NAMALWA (cell line): ENCODE data around the gene LZIC.

Source experiments
- DNase-seq: peaks from one replicate; pipeline ENCODE4 v3.0.0-alpha.2; 2015; ENCODE audit warnings: low spot score

LZIC gene

DNA sequence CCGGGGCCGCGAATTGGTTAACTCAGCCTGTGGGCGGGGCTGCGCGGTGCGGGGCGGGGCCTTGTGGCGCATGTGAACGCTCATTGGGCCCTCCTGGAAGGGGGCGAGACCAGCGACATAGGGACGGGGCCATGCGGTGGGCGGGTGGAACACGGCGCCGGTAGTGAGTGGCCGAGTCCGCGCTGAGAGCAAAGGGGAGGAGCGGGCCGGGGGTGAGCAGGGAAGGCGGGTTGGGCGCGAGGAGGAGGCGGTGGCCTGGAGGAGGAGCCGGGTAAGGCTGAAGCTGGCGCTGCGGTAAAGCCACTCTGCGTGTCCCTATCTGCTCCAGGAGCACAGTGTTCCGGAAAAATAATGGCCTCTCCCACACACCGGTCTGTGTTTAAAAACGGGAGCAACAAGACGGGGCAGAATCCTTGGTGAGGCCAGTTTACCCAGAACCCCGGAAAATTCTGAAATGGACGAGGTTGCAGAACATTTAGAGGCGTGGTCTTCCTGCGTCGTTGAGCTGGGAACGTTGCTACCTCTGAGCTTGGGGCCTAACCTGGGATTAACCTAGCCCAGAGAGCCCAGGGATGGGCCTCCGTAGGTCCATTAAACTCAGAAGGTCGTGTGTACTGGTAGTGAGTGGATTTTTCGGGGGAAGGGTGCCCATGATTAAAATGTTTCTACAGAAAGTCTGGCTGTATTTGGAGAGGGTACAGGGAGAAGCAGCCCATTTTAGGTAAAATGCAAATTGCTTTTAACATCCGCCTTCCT is 32.6 kb downstream of the LZIC start:
- peak; percentile 100 for DNase-seq

DNA sequence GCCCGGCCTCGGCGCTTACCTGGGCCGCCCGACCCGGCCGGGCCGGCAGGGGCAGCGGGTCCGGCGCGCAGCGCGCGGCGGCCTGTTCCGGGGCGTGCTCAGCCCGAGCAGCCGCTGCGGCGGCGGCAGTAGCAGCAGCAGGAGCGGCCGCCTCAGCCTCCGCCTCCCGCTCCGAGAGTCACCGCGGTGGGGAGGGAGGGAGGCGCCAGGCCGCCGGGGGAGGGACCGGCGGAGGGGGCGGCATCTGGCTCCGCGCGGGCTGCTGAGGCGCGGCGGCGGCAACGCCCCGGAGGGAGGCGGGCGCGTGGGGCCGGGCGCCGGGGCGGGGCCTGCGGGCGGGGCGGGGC is 33.1 kb downstream of the LZIC start, which contains the start of gene CTNNBIP1:
Gene CTNNBIP1 (minus strand): TSS at position 194 of the 347 bp plus-strand sequence. CDS start 38,205 bp downstream, outside the sequence.
- no peak for DNase-seq

DNA sequence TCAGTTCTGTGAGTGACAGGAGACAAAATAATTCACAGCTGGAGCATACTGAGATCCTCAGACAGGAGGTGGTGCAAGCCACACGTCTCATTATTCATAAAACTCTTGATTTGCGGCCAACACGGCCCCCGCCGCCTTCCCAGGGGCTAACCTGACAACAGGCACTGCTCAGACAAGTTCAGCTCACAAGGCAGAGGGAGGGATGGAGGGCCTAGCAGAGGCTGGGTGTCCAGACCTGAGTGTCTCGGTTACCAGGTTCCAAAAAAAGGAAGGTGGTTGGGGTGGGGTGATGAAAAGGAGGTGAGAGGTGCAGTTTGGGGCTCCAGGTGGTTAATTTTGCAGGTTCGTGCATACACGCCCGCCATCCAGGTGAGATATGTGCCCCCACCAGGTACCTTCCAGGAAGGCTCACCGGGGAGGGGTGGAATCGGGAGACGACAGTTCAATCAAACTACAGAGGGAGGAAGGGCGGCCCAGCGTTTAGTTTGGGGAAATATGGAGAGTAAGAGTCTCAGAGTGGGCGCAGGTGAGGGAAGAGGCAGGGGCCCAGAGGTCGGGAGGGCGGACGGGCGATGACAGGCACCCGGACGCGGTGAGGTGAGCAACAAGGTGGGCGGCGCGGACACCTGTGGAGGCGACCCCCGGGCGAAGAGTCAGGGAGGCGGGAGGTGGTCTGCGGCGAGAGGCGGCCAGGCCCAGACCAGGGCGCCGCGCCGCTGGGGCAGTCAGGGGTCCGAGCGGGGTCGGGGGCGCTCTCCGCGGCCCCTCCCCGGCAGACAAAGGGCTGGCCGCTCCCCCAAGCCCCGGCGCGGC is 33.8 kb downstream of the LZIC start:
- DNase-seq: peak; percentile 57

GRCh38 chr1:9908871-9909233 is 34.3 kb downstream of the LZIC start:
- no peak for DNase-seq

DNA sequence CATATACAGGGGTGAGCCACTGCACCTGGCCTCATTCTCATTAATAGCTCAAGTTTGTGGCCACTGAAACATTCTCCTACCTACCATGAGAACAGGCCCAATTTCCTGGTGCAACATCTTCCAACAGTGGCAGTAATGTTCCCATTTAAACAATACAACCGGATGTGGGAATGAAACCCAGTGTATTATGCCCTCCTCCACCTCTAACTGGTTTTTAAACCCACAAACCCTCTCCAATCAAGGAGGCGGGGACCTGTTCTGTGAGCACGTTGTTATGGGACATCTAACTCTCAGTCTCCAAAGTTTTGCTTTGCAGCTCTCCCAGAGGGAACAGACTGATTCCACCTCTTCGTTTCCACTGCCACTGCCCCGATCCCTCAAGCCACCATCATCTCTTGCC is 35.8 kb downstream of the LZIC start:
- peak; percentile 2 for DNase-seq

- peak; percentile 4 for DNase-seq
These were observed 36.7 kb downstream of the LZIC start for GRCh38 chr1:9906466-9906865.

DNA sequence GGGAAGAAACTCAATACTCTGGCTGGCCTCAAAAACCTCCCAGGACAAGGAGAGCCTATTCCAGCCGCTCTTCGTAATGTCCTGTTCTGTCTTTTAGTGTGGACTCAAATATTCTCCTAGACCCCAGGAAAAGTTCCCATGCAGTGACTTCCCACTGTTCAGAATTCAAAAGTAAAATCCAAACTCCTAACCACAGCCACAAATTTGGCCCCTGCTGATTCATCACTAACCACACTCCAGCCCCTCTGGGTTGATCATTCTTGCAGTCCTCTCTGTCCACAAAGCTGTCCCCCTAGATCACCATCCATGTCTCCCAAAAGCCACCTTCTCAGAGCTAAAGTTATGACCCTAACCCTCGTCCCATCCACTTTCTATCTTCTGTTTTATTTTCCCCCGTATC is 38.2 kb downstream of the LZIC start:
- peak; percentile 2 for DNase-seq

GRCh38 chr1:9904596-9904995 is 38.6 kb downstream of the LZIC start:
- no peak for DNase-seq

DNA sequence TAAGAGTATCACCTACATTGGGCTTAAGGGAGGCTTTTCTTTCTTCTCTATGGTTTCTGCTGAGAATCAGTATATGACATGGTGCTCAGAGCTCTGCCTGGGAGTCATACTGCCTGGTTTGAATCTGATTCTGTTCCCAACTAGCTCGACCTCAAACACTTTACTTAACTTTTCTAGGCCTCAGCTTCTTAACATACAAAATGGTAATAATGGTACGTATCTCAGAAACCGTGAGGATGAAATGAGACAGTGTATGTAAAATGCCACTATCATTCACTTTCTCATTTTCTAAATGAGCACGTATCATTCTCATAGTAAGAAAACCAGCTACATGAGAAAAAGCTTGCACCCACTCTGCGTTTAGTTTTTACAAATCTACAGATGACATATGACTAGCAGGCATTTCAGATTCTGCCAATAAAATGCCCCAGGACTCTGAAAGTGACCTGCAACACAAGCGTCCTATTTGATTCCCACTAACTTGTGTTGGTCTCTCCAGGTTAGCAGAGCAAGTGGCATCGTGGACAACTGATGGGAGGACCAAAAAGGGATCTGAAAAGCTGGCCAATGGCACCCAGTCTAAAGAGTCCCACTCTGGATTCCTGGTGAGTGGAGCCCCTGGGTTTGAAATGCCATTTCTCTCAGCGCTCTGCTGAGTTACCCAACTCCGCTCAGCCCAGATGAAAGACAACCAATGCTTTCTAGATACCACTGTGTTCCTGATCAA is 39.2 kb downstream of the LZIC start:
- DNase-seq: no peak

DNA sequence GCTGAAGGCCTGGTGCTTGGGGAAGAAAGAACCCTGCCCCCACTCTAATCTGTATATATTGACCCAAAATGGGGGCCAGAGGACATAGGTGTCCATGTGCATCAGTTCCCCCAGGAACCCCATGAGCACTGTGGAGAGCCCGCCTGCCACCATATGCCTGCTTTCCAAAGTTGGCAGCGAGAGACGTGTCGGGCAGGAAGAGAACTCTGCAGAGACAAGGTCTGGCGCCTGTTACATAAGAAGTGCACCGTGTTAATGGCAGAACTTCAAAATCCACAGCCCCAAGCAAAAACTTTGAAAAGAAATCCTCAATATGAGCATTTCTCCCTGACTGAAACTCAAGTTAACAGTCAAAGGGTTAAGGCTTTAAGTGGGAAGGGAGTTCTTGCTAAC is 41.1 kb downstream of the LZIC start:
- no peak for DNase-seq

DNA sequence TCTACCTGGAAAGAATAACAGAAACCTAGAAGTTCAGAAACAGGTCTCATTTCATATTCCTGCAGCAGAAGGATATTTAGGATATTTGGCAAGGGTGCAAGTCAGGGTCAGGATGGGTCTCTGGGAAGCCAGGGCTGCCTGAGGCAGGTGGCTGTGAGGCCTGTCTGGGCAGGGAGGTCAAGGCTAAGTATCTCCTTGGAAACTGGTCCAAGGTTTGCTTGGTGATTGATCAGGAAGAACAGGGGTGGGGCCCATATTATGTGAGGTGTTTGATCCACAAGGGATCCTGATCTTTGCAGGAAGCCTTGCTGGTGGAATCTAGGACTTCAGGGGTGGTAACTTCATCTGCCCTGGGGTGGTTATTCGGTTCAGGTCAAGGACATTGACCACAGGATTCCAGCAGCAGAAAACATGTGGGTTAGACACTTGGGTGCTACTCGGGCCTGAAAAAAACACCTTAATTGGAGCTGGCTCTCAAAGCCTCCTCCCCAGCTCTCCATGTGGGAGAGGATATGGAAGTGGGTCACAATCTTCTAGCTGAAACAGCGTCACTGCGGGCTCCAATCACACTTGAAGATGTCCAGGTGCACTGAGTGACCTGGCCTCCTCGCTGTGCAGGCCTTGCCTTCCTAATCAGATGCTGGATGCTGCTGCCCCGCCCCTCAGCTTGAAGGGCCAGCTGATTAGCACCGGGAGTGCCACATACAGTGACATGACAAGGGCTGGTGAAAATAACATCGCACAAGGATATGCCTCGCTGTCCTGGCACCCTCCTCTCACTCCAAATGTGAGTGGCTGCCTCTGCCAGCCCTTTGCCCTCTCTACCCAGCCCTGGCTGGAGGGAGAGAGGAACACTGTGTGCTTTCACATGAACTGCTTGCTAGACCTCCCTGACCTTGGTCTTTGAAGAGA is 41.8 kb downstream of the LZIC start:
- DNase-seq: peak; percentile 3

DNA sequence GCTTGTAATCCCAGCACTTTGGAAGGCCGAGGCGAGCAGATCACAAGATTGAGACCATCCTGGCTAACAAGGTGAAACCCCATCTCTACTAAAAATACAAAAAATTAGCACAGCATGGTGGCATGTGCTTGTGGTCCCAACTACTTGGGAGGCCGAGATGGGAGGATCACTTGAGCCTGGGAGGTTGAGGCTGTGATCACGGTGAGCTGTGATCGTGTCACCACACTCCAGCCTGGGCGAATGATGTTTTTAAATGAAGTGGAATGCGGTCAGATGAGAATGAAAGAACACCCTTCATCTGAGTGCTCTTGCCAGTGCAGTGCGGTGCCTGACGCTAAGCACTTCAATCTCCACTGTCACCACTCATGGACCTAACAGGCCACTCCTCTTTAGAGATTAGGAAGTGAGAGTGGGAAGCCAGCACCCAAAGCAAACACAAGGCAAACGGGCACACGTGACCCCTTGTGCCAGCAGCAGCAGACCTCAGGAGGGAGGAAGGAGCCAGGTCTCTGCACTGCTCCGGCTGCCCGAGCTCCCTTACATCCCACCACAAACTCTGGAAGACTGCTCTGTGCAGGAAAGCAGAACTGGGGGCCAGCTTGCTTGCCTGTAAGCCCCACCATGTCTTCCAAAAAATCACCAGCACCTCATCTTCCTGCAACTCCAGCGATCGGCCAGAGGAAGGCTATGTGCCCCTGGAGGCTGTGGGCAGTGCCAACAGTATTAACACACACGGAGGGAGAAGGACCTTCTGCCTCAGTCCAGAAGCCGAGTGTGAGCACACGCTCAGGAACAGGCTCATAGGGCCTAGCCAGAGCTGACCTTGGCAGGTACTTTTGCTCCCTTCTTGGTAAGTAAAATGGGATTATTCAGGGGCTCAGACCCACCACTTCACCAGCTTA is 42.8 kb downstream of the LZIC start:
- peak; percentile 34 for DNase-seq

DNA sequence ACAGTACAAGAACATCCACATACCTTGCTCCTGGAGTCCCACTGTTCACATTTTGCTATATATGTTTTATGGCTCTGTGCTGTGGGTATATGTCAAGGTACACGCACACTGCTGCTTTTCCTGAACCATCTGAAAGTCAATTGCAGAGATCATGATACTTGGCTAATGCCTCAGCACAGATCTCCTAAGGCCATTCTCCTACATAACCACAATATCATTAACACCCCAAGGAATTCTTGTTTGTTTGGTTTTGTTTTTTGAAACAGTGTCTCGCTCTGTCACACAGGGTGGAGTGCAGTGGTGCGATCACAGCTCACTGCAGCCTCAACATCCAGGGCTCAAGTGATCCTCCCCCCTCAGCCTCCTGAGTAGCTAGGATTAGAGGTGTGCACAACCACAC is 49.1 kb downstream of the LZIC start:
- no peak for DNase-seq

- no peak for DNase-seq
These were observed 50.3 kb downstream of the LZIC start for GRCh38 chr1:9892563-9893528.

GRCh38 chr1:9891207-9891606 is 52.0 kb downstream of the LZIC start:
- no peak for DNase-seq

DNA sequence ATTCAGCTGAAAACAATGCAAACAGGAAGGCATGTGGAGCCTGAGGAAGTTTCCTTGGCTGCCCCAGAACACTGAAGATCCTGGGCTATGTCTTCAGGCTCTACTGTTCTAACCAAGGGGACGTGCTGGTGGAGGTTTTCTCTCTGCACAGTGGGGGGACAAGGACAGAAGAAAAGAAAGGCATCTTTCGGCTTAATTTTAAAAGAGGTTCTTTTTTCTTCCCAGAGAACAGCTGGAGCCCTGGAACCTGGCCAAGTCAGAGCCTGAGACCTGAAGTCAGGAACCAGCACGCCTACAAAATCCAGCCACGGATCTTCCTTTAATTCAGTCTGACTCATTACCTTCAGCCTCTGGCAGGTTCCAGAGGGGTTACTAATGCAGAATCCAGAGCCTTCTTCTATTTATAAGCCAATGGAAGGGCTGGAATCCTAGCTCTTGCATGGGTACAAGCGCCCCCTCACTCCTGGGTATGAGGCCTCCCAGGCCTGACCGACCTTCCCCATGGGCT is 52.9 kb downstream of the LZIC start:
- DNase-seq: no peak

DNA sequence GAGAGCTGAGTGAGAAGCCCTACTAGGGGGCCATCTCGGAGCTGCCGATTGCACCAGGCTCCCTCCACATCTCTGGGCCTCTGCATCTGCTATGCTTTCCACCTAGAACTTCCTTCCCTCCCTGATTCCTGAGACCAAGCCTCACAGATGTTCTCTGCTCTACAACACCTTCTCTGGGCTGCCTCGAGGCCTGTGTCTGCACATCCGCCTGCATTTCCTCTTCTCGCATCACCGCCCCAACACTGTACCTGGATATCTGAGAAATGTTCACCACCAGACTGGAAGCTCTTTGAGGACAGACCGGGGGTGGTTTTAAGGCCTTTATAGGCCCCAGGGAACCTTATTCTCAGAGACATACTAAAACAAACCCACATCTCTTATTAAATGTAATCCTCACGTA is 53.8 kb downstream of the LZIC start:
- DNase-seq: no peak

DNA sequence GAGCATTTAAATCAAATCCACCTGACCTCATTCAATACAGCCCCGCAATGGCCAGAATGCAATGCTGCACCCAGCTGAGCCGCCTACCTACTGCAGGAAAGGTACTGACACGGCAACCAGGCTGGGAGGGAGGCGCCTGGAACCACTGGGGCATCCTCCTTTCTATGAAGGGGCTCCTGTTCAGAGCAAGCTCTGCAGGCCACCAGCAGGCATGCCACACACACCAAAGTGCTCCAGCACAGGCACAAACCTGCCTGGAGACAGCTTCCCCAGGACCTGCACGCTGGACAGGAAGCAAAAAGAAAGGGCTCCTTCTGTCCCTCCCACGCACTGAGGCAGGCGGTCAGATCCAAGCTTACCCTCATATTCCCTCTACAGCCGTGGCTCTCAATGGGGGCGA is 54.3 kb downstream of the LZIC start:
- no peak for DNase-seq

DNA sequence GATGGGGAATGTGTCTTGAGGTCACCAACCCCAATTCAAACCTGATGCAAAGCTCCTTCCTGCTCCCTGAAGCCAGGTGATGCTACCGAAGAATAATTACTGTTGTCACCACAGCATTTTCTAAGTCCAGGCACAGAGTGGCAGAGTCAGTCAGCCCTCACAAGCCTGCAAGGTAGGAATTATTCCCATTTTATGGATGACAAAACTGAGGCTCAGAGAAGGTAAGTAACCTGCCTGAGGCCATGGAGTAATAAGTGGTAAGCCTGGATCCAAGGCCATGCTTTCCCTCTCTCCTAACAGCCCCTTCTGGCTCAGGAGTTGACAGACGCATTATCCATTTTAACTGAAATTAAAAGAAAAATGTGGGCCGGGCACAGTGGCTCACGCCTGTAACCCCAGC is 56.1 kb downstream of the LZIC start:
- no peak for DNase-seq
